Measurements from ENCODE around the gene CLEC7A. TPM values are rescaled to one million over a fixed set of nuclear protein-coding genes. Genes with fewer than 3 reads are reported as not detected.

The CLEC7A gene
- total RNA-seq, 1 experiment from 2014 or later, result not detected

DNA sequence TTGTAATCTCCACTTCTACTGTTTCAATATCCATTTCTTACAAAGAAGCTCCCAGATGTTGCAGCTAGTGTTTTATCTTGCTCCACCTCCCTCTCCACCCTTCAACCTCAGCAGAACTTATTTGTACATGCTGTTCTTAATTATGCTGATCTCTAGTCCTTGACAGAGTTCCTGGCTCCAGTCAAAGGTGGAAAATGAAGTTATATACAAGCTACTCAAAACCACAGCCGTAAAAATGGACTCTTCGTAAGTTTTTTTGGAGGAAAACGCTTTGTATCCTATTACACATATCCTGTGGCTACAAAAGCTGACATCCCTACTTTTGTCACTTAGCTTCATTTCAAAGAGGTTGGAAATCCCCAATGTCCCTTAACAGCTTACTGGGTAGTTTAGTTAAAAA is 32.5 kb downstream of the CLEC7A start:
- no peaks in the 10 kb centered on the region for H3K4me1 ChIP-seq (replicated peaks)
- H3K27ac ChIP-seq, result no peak overlapping the region
- no peak for DNase-seq (ENCODE audit: low read depth in 1 of 2, low spot score in 2 of 2)
- H3K4me3 ChIP-seq, result no peak overlapping the region
- H3K36me3 ChIP-seq, result no peaks in the 10 kb centered on the region
- H3K27me3 ChIP-seq (replicated peaks), result no peaks in the 10 kb centered on the region
- H3K9me3 ChIP-seq (replicated peaks), result no peaks in the 10 kb centered on the region; the same call in 1 of the 2 replicates

DNA sequence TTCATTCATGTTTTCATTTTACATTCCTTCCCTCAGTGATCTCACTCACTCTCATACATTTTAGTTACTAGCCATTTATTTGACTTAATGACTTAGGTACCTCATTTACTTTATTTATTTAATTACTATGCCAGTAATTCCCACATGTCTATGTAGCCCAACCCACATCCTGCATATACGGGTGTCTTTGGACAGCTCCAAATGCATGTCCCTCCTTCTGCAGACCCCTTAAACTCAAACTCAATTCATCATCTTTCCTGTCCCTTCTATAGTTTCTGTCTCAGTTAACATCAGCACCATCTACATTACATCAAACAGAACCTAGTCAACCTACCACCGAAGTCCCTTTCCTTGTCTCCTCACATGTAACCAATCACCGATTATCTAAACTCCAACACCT is 34.0 kb downstream of the CLEC7A start:
- DNase-seq (ENCODE audit: low read depth in 1 of 2, low spot score in 2 of 2), result no peak

DNA sequence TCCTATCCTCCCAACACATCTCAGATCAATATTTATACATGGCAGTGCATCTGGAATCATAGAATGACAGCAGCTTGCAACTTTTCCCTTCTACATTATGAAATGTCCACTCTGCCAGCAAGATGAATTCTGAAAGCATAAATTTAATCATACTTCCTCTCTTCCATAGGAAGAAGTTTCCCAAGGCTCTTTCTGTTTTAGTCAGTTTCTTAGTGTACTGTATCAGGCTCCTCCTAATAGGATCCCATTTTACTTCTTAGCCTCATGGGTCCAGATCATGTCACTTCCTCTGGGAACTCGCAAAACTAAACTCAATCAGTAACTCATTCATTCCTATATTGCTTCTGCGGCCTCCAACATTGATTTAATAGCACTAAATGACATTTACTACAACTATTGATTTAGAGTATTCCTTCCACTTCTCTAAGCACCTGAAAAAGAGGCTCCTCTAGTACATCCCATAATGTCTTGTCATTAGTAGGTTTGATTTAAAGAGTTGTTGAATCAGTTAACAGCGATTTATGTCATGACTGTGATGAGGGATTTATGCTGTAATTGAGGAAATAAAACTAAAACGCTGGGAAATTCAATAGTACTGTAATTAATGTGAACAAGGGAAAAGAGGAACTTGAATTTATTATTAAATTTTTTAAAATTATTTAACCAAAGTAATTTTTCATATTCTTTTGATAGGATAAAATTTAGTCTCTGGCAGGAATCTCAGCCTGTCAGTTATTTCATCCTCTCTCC is 35.2 kb downstream of the CLEC7A start:
- DNase-seq (ENCODE audit: low read depth in 1 of 2, low spot score in 2 of 2), result no peak
- no peaks in the 10 kb centered on the region for H3K4me1 ChIP-seq (replicated peaks)
- H3K36me3 ChIP-seq, result no peaks in the 10 kb centered on the region
- 0 out of 2 replicates have a peak, but pooled peaks cover 2% of the 10 kb centered on the region for H3K27me3 ChIP-seq (replicated peaks)
- H3K4me3 ChIP-seq, result no peak overlapping the region
- no peak overlapping the region for H3K27ac ChIP-seq
- H3K9me3 ChIP-seq (replicated peaks), result no peaks in the 10 kb centered on the region; the same call in 1 of the 2 replicates

More for the DNA sequence above, 34.0 kb downstream of the CLEC7A start:
- Histone ChIP-seq H3K9me3 (replicated peaks) (no peaks in the 10 kb centered on the region; the same call in 1 of the 2 replicates), H3K4me3 (no peak overlapping the region), H3K27ac (no peak overlapping the region), H3K4me1 (replicated peaks) (no peaks in the 10 kb centered on the region), H3K27me3 (replicated peaks) (0 out of 2 replicates have a peak, but pooled peaks cover 2% of the 10 kb centered on the region), H3K36me3 (no peaks in the 10 kb centered on the region)

GRCh38 chr12:10088955-10089900 is 40.8 kb downstream of the CLEC7A start:
- Histone ChIP-seq H3K27me3 (replicated peaks) (0 out of 2 replicates have a peak, but pooled peaks cover 2% of the 10 kb centered on the region), H3K4me3 (no peak overlapping the region), H3K4me1 (replicated peaks) (no peaks in the 10 kb centered on the region), H3K9me3 (replicated peaks) (no peaks in the 10 kb centered on the region), H3K27ac (no peak overlapping the region), H3K36me3 (no peaks in the 10 kb centered on the region)
- no peak for DNase-seq (ENCODE audit: low read depth in 1 of 2, low spot score in 2 of 2)

DNA sequence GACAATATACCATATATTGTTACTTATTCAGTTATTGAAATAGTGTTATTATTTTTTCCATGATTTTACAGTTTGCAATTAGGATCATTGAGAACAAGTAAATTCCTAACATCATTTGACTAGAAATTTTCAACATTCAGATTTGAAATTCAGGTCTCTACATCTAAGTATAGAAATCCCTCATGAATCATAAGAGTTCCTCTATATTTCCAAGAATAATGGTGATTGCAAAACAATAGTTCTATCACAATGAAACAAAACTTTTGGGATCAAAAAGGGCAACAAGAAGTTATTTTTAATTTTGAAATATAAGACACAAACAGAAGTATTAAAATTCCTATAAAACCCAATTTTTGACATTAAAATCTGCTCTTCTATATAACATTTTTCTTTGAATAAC is 42.0 kb downstream of the CLEC7A start:
- no peak for DNase-seq (ENCODE audit: low read depth in 1 of 2, low spot score in 2 of 2)
- 0 out of 2 replicates have a peak, but pooled peaks cover 2% of the 10 kb centered on the region for H3K27me3 ChIP-seq (replicated peaks)
- no peaks in the 10 kb centered on the region for H3K36me3 ChIP-seq
- no peaks in the 10 kb centered on the region for H3K9me3 ChIP-seq (replicated peaks)
- no peaks in the 10 kb centered on the region for H3K4me1 ChIP-seq (replicated peaks)
- no peak overlapping the region for H3K27ac ChIP-seq
- H3K4me3 ChIP-seq, result no peak overlapping the region

DNA sequence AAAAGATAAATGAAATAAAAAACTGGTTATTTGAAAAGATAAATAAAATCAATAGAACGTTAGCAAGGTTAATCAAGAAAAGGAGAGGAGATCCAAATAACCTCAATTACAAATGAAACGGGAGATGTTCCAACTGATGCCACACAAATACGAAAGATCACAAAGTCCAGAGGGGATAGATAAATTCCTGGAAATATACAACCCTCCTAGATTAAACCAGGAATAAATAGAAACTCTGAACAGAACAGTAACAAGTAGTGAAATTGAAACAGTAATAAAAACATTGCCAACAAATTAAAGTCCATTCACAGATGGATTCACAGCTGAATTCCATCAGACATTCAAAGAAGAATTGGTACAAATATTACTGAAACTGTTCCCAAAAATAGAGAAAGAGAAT is 43.6 kb downstream of the CLEC7A start:
- Histone ChIP-seq H3K27ac (no peak overlapping the region), H3K9me3 (replicated peaks) (no peaks in the 10 kb centered on the region), H3K4me1 (replicated peaks) (no peaks in the 10 kb centered on the region), H3K4me3 (no peak overlapping the region), H3K36me3 (no peaks in the 10 kb centered on the region), H3K27me3 (replicated peaks) (0 out of 2 replicates have a peak, but pooled peaks cover 1% of the 10 kb centered on the region)
- no peak for DNase-seq (ENCODE audit: low read depth in 1 of 2, low spot score in 2 of 2)

DNA sequence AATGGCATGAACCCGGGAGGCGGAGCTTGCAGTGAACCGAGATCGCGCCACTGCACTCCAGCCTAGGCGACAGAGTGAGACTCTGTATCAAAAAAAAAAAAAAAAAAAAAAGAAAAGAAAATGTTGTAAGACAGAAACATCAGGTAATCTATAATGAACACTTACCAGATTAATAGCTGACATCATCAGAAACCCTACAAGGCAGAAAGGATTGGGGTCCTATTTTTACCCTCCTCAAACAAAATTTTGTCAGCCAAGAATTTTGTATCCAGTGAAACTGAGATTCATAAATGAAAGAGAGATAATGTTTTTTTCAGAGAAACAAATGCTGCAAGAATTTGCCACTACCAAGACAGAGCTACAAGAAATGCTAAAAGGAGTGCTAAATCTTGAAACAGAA is 45.3 kb downstream of the CLEC7A start:
- H3K36me3 ChIP-seq, result no peaks in the 10 kb centered on the region
- H3K4me1 ChIP-seq (replicated peaks), result no peaks in the 10 kb centered on the region
- H3K27ac ChIP-seq, result no peak overlapping the region
- H3K4me3 ChIP-seq, result no peak overlapping the region
- no peaks in the 10 kb centered on the region for H3K9me3 ChIP-seq (replicated peaks)
- no peak for DNase-seq (ENCODE audit: low read depth in 1 of 2, low spot score in 2 of 2)
- H3K27me3 ChIP-seq (replicated peaks), result no peaks in the 10 kb centered on the region

DNA sequence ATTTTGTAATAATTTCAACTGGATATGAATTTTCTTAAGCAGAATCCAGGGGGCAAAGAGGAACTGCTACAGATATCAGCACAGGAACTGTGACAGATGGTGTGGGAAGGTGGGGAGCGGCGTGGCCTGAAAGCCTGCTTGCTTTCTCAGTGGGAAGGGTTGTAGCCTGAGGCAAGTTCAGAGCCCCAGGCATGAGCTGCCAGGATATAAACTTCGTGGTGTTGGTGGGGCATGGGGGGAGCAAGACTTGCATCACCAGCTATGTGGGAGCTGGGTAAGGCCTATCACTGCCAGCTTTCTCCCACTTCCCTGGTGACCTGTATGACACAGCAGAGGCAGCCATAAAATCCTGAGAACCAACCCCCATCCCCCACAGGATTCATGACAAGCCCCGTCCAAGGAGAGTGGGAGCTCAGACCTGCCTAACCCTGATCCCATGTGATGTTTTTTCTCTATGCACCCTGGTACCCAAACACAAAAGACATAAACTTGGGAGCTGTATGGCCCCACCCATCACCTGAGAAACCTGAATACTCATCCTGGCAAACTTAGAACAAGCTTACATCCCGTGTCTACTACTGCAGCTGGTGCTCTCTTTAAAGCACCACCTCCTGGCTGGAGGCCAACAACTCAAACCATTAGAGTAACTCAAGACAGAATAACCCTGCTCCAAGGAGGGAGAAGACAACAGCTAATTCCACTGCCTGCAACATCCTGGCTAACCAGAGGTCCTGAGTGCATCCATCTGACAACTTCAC is 47.7 kb downstream of the CLEC7A start:
- Histone ChIP-seq H3K9me3 (replicated peaks) (no peaks in the 10 kb centered on the region), H3K27ac (no peak overlapping the region), H3K27me3 (replicated peaks) (no peaks in the 10 kb centered on the region; the same call in 1 of the 2 replicates), H3K36me3 (no peaks in the 10 kb centered on the region), H3K4me1 (replicated peaks) (no peaks in the 10 kb centered on the region), H3K4me3 (no peak overlapping the region)
- no peak for DNase-seq (ENCODE audit: low read depth in 1 of 2, low spot score in 2 of 2)

DNA sequence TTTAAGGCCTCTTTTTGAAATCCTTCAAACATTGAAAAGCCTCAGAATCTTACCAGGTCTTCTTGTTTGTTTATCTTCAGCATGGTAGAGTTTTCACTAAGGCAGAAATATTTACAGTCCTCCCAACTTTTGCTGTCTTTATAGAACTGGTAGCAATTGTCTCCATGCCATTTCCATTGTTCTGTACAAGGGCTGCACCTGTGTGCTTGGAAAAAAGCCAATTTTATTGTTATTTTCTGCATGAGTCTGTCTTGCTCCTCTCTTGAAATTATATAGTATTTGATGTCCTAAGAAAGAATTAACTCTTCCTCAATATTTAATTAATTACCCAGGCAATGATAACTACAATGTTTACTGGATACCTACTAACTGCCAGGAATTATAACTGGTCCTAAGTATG is 54.5 kb downstream of the CLEC7A start:
- Histone ChIP-seq H3K27me3 (replicated peaks) (no peaks in the 10 kb centered on the region; the same call in none of the 2 replicates), H3K9me3 (replicated peaks) (no peaks in the 10 kb centered on the region), H3K27ac (no peak overlapping the region), H3K4me1 (replicated peaks) (no peaks in the 10 kb centered on the region), H3K36me3 (no peaks in the 10 kb centered on the region), H3K4me3 (no peak overlapping the region)
- DNase-seq (ENCODE audit: low read depth in 1 of 2, low spot score in 2 of 2), result no peak

- Histone ChIP-seq H3K9me3 (replicated peaks) (no peaks in the 10 kb centered on the region), H3K4me3 (no peak overlapping the region), H3K36me3 (no peaks in the 10 kb centered on the region), H3K27ac (no peak overlapping the region), H3K4me1 (replicated peaks) (peaks cover 10% of the 10 kb centered on the region), H3K27me3 (replicated peaks) (peaks cover 3% of the 10 kb centered on the region)
- DNase-seq (ENCODE audit: low read depth in 1 of 2, low spot score in 2 of 2), result no peak
Measured at GRCh38 chr12:10073261-10073660, 56.7 kb downstream of the CLEC7A start.

DNA sequence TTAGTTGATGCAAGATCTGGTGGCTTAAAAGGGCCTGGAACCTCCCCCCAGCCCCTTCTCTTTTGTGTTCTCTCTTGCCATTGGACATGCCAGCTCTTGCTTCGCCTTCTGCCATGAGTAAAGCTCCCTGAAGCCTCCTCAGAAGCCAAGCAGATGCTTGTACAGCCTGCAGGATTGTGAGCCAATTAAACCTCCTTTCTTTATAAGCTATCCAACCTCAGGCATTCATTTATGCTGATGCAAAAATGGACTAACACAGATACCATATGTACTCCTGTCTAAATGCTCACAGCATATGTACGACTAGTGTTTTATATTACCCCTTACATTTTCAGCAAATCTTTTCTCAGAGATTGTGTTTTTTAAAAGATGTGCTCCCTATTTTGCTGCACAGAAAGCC is 57.9 kb downstream of the CLEC7A start:
- Histone ChIP-seq H3K27ac (no peak overlapping the region), H3K27me3 (replicated peaks) (peaks cover 3% of the 10 kb centered on the region; the same call in 1 of the 2 replicates), H3K9me3 (replicated peaks) (no peaks in the 10 kb centered on the region), H3K36me3 (no peaks in the 10 kb centered on the region), H3K4me3 (no peak overlapping the region), H3K4me1 (replicated peaks) (peaks cover 10% of the 10 kb centered on the region)
- DNase-seq (ENCODE audit: low read depth in 1 of 2, low spot score in 2 of 2), result no peak

GRCh38 chr12:10070380-10070779 is 59.6 kb downstream of the CLEC7A start:
- no peaks in the 10 kb centered on the region for H3K36me3 ChIP-seq

DNA sequence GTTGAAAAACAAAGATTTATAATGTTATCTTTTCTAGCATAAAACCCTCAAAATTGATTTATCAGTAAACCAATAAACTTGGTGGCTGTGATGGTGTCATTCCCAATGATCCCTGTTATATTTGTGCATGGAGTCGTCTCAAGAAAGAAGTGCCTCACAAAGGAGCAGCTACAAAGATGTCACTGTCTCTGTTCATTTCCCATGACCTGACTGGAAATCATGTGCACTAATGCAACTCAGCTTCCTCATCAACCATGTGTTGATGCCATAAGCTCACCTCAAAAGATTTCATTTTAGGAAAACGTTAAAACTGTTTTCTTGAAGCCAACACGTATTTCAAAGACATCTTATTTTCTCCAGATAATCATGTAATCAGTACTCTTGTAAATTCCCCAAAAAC is 60.0 kb downstream of the CLEC7A start:
- Histone ChIP-seq H3K27ac (no peak overlapping the region), H3K27me3 (replicated peaks) (0 out of 2 replicates have a peak, but pooled peaks cover 3% of the 10 kb centered on the region), H3K9me3 (replicated peaks) (no peaks in the 10 kb centered on the region), H3K4me3 (no peak overlapping the region), H3K4me1 (replicated peaks) (peaks cover 13% of the 10 kb centered on the region), H3K36me3 (no peaks in the 10 kb centered on the region)
- no peak for DNase-seq (ENCODE audit: low read depth in 1 of 2, low spot score in 2 of 2)

More at GRCh38 chr12:10070380-10070779, 59.6 kb downstream of the CLEC7A start:
- DNase-seq (ENCODE audit: low read depth in 1 of 2, low spot score in 2 of 2), result no peak
- Histone ChIP-seq H3K4me1 (replicated peaks) (peaks cover 13% of the 10 kb centered on the region), H3K9me3 (replicated peaks) (no peaks in the 10 kb centered on the region), H3K4me3 (no peak overlapping the region), H3K27ac (no peak overlapping the region), H3K27me3 (replicated peaks) (0 out of 2 replicates have a peak, but pooled peaks cover 3% of the 10 kb centered on the region)
